ENCODE data around the gene CFAP91.

DNA sequence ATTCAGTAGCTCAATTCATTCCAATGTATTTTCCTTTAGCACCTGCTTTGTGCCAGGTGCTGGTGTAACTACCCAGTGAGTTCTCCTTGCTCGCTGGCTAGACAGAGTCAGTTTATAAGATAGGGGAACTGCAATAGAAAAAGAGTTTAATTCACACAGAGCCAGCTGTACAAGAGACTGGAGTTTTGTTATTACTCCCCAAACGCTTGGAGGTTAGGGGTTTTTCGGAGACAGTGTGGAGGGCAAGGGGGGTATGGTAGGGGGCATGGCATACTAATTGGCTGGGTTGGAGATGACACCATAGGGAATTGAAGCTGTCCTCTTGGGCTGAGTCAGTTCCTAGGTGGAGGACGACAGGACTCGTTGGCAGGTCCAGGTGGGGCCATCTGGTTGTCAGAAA is 5.4 kb upstream of the CFAP91 start:
- TF ChIP-seq, protein P1, sequence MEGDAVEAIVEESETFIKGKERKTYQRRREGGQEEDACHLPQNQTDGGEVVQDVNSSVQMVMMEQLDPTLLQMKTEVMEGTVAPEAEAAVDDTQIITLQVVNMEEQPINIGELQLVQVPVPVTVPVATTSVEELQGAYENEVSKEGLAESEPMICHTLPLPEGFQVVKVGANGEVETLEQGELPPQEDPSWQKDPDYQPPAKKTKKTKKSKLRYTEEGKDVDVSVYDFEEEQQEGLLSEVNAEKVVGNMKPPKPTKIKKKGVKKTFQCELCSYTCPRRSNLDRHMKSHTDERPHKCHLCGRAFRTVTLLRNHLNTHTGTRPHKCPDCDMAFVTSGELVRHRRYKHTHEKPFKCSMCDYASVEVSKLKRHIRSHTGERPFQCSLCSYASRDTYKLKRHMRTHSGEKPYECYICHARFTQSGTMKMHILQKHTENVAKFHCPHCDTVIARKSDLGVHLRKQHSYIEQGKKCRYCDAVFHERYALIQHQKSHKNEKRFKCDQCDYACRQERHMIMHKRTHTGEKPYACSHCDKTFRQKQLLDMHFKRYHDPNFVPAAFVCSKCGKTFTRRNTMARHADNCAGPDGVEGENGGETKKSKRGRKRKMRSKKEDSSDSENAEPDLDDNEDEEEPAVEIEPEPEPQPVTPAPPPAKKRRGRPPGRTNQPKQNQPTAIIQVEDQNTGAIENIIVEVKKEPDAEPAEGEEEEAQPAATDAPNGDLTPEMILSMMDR (IDR thresholded peaks at IDR 0.05) = no peak
- TF ChIP-seq POLR2A (IDR thresholded peaks at IDR 0.05) = no peak
